HG02623 (cell line): ENCODE results near the gene CLUH.
A peak's percentile ranks its signal among the peaks of the same experiment; 100 is the strongest.

Source experiments
- ATAC-seq: cut with Tn5 transposase; IDR thresholded peaks from one replicate; pipeline ENCODE4 v1.9.1; 2021; ENCODE audit warnings: moderate library complexity; ENCODE audit not compliant: unreplicated experiment

The CLUH gene

GRCh38 chr17:2722611-2723010, 11.0 kb upstream of the CLUH start:
- ATAC-seq, result no peak

- ATAC-seq, result no peak
Measured at GRCh38 chr17:2721603-2722002, 10.0 kb upstream of the CLUH start.

- ATAC-seq, result no peak
Measured at GRCh38 chr17:2719861-2720260, 8.3 kb upstream of the CLUH start.

GRCh38 chr17:2718150-2718938, 6.8 kb upstream of the CLUH start:
- ATAC-seq, result no peak

- no peak for ATAC-seq
Measured at GRCh38 chr17:2716649-2717048, 5.1 kb upstream of the CLUH start.

- no peak for ATAC-seq
Measured at GRCh38 chr17:2713881-2714280, 2.3 kb upstream of the CLUH start.

GRCh38 chr17:2712300-2713043, 908 bp upstream of the CLUH start:
- no peak for ATAC-seq

GRCh38 chr17:2710803-2711607, 559 bp downstream of the CLUH start:
- ATAC-seq, result peak; percentile 24

- no peak for ATAC-seq
Measured at GRCh38 chr17:2710071-2710802, 1.3 kb downstream of the CLUH start.

GRCh38 chr17:2709183-2709661, 2.3 kb downstream of the CLUH start:
- ATAC-seq, result no peak

- ATAC-seq, result no peak
Measured at GRCh38 chr17:2708585-2709182, 2.9 kb downstream of the CLUH start.

GRCh38 chr17:2707721-2708584, 3.6 kb downstream of the CLUH start:
- ATAC-seq, result no peak

GRCh38 chr17:2706911-2707510, 4.6 kb downstream of the CLUH start:
- ATAC-seq, result no peak

- ATAC-seq, result no peak
Measured at GRCh38 chr17:2705888-2706795, 5.4 kb downstream of the CLUH start.

- ATAC-seq, result no peak
Measured at GRCh38 chr17:2705263-2705662, 6.3 kb downstream of the CLUH start.

- ATAC-seq, result no peak
Measured at GRCh38 chr17:2704890-2705248, 6.7 kb downstream of the CLUH start.

GRCh38 chr17:2704031-2704889, 7.3 kb downstream of the CLUH start:
- no peak for ATAC-seq
